Muscle of back (tissue), 11 donors: ENCODE data around the gene ACP1. TPM values are rescaled to one million over a fixed set of nuclear protein-coding genes. Genes with fewer than 3 reads are reported as not detected.

ENCODE experiments used
- DNase-seq, 3 donors: peaks; one replicate each; pipeline versions ENCODE4 v3.0.0 to v3.0.0-alpha.2; 2013
- polyA plus RNA-seq, 10 donors: library from polyadenylated mRNA; unstranded; fragments of 120-200 nt; gene quantifications; one replicate each; pipeline ENCODE4 v1.2.1, GENCODE V29; 2013; ENCODE audit not compliant: insufficient read length in 10 of 10

Gene ACP1
- polyA plus RNA-seq, 10 donors: 86.9 to 116 (median 93.8) TPM

GRCh38 chr2:278312-278926 is 13.7 kb downstream of the ACP1 start:
- DNase-seq: no peak

GRCh38 chr2:278927-279320 is 14.2 kb downstream of the ACP1 start:
- DNase-seq: no peak

GRCh38 chr2:279366-279765 is 14.6 kb downstream of the ACP1 start:
- DNase-seq: no peak

DNA sequence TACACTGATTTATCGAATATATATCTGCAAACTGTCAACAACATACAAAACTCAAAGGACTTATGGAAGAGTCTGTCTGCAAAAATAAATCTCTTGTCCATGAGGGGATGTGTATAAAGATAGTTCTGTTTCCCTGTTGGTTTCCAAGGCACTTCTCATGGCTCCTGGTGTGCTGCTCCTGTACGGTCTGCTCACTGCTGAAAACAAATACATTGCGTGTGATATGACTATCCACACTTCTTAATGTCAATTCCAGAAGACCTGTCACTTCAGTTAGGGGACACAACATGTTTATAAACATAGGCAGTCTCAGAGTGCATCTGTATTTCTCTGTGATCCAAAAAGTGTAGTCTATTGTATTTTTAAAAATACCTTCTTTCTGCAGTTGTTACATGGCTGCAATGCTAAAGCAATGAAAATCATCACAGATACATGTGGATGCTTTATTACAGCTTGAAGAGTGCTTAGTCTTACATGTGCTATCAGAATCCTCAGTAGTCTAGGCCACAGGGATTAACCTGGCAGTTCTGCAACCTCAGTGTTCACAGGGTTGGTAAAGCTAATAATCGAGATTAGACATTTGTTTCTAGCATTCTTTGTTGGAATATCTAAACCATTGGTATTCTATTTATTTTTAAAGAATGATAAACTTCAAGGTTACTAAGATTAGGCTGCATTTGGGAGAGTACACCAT is 15.4 kb downstream of the ACP1 start:
- DNase-seq: no peak

DNA sequence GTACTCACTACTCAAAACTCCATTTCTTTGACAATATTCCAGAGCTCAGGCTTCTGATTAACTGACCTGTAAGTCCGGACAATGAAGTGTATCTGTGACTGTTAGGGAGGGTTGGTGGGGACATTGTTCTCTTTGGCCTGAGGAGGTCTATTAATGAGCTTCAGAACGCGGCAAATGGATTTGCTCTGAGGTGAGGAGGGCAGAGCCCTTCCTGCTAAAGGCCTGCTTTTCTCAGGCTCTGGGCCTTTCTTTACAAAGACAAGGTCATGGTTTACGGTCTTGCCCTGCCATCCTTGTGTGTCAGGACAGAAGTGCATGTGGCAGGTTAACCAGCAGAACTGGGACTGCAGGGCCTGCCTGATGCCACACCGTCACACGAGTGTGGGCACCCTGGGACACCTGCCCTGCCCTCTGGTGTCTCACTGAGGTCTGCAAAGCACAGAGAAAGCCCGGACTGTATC is 15.9 kb downstream of the ACP1 start:
- DNase-seq: no peak

- DNase-seq: no peak
Observed at GRCh38 chr2:281381-281780, 16.6 kb downstream of the ACP1 start.

DNA sequence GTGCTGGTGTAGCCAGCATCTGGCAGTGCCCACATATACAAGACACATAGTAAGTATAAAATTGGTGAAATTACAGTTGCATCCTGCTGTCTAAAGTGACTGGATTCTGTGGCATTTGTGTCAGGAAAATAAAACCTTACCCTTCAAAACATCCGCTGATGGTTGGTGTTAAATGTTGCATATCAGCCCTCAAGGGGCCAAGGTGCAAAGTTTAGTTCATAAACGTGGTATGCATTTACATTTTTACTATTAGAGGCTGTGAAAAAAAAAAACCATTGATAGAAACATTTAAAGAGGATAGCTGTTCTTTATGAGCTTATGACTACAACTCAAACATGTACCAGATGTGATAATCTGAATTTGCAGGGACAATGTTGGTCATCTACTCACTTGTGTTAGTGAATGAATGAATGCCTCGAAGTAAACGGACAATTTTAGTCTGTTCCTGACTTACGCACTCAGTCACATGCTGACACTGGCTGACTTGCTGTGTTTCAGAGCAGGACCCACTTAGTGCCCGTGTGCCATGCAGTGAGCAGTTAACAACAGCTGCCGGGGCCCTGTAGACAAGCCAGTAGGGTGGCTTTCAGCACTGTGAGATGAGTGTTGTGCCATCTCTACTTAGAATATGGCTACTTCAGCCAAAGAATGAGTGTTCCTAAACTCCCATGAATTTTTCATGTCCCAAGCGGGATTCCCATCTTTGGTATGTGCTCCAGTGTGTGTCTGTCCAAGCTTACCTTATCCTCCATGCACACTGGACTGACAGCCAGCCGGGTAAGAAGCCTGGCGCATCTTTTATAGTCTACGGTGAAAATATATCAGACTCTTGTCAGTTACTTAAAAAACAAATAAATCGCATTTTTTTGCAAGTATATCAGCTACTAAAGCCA is 17.9 kb downstream of the ACP1 start:
- DNase-seq: no peak

DNA sequence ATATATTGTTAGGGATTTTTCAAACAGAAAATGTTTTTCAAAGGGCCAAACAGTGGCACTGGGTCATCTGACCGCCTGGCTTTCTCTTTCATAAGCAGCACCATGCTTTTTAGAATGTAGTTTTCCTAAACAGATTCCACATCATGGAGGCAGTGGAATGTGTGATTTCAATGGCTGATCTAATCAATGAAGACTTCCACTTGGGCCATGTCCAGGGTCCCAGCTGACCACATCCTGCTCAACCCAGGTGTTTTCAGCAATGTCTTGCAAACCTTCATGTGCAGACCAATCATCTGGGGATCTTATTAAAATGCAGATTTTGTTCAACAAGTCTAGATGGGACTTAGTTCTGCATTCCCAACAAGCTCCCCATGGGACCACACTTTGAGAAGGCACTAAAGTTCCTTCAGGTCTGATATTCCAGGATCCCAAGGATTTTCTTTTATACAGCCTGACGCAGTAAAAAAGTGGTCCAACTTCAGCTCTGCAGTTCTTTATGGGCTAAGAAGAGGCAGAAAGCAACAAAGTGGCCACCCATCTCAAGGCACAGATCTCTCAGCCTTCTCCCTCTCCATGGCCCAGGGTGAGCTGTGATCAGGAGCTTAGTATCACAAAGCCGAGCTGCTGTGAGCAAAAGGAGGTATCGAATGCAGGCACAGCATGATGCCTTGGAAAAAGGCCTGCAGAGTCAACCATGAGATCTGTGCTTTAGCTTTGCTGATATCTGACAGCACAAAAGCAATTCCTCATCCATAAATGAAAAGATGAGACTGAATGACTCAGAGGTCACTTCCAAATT is 19.4 kb downstream of the ACP1 start:
- DNase-seq: no peak

GRCh38 chr2:284896-285492 is 20.2 kb downstream of the ACP1 start:
- DNase-seq: no peak

DNA sequence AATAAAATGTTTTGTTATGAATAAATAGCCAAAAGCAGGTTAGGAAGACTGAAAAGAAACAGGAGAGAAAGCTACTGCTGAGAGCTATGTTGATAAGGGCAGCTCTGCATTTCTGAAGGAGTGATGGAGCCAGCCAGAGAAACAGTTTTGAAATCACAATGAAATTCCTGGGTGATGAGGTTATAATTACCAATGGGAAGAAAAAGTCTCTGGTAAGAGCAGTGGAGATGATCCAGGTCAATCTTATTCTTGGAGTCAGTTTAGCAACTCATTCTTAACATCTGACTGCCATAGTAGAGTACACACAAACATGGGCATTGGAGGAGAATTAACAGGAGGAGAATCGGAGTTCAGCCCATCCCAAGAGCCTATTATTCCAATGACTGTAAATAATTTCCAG is 20.8 kb downstream of the ACP1 start:
- peak in 1 of 3 donors; percentile 12 for DNase-seq

- no peak for DNase-seq
Observed at GRCh38 chr2:286035-286434, 21.3 kb downstream of the ACP1 start.

GRCh38 chr2:286774-287392 is 22.1 kb downstream of the ACP1 start:
- peak in 1 of 3 donors; percentile 10 for DNase-seq

GRCh38 chr2:287471-287885 is 22.7 kb downstream of the ACP1 start:
- DNase-seq: peak in 1 of 3 donors; percentile 73

GRCh38 chr2:287911-288757 is 23.4 kb downstream of the ACP1 start, which contains the start of gene ALKAL2:
Gene ALKAL2 (minus strand): TSS chr2:288091. CDS start chr2:287835, 256 bp downstream.
- peak in 1 of 3 donors; percentile 49 for DNase-seq

GRCh38 chr2:288758-289361 is 24.1 kb downstream of the ACP1 start:
- no peak for DNase-seq

DNA sequence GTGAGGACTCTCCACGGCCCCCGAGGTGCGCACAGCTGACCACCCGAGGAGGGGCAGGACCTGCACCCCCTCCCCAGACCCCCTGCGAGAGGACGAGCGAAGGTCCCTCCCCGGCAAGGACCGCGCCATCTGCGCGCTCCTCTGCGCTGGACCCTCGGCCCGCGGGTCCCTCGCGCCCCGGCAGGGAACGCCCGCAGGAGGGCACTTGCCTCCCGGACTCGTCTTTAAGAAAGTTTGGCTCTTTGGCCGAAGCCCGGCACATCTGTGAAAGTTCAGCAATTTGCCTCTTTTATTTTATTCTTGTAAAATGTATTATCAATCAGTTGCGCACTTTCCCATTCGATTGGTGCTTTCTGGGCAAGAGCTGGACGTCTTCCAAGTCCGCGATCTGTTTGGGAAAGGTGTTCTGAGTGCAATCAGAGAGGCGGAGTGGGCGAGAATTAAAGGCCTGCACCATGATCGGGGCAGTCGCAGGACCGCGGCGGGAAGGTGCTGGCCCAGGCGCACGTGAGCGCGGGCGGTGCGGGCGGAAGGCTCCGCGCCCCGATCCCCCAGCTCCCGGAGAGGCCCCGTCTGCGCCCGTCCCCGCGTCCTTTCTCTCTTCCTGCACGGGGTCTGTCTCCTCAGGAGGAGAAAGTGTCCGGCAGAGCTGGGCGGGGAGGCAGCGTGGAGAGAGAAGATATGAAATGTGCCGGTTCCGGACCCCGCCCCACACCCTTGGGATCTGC is 24.8 kb downstream of the ACP1 start:
- DNase-seq: no peak

GRCh38 chr2:290090-290722 is 25.5 kb downstream of the ACP1 start:
- DNase-seq: peak; percentile 58 to 90 (median 87)

DNA sequence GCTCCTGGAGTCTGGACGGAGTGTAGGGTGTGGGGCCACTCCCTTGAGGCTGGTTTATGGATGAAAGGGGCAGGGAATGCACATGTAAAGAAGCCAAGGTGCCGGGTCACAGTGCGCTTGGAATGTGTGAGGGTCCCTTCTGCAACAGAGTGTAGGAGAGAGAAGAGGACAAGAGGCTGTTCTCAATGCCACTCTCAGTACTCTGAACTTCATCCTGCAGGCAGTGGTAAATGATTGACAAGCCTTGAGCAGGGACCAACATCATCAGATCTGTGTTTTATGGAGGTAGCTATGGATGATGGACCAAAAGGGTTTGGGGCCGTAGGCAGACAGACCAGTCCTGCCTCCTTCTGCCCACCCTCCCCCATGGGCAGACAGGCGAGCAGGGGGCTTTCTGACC is 30.3 kb downstream of the ACP1 start:
- no peak for DNase-seq
